EL (cell line): Measurements from ENCODE around the gene PNPLA3.

Experiments used
- DNase-seq: peaks from one replicate; pipeline ENCODE4 v3.0.0-alpha.2; 2016

The PNPLA3 gene, protein sequence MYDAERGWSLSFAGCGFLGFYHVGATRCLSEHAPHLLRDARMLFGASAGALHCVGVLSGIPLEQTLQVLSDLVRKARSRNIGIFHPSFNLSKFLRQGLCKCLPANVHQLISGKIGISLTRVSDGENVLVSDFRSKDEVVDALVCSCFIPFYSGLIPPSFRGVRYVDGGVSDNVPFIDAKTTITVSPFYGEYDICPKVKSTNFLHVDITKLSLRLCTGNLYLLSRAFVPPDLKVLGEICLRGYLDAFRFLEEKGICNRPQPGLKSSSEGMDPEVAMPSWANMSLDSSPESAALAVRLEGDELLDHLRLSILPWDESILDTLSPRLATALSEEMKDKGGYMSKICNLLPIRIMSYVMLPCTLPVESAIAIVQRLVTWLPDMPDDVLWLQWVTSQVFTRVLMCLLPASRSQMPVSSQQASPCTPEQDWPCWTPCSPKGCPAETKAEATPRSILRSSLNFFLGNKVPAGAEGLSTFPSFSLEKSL

DNA sequence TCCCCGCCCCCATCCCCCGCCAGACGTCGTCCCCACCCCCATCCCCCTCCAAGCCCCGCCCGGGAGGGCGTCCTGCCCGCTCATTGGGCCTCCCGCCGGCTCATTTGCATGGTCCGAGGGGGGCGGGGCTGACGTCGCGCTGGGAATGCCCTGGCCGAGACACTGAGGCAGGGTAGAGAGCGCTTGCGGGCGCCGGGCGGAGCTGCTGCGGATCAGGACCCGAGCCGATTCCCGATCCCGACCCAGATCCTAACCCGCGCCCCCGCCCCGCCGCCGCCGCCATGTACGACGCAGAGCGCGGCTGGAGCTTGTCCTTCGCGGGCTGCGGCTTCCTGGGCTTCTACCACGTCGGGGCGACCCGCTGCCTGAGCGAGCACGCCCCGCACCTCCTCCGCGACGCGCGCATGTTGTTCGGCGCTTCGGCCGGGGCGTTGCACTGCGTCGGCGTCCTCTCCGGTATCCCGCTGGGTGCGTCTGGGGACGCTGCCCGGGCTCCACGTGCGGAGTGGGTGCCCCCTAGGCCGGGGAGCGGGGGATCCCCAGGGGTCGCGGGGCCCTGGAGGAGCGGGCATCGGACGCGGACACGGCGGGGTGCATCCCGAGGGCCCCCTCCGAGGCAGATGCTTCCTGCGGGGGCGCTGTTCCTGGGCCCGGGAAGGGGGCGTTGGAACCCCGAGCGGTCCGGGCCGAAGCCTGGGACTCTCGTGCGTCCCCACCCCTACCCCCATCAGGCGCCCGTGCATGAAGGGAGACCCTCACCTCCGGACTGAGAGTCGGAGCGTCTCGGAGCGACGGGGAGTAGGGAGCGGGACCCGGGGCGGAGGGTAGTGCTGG lies at the start of gene PNPLA3:
TSS of gene PNPLA3 (plus strand) at position 175 of the 834 bp plus-strand sequence. CDS start at position 282, 107 bp downstream.
- DNase-seq, result peak; percentile 88

DNA sequence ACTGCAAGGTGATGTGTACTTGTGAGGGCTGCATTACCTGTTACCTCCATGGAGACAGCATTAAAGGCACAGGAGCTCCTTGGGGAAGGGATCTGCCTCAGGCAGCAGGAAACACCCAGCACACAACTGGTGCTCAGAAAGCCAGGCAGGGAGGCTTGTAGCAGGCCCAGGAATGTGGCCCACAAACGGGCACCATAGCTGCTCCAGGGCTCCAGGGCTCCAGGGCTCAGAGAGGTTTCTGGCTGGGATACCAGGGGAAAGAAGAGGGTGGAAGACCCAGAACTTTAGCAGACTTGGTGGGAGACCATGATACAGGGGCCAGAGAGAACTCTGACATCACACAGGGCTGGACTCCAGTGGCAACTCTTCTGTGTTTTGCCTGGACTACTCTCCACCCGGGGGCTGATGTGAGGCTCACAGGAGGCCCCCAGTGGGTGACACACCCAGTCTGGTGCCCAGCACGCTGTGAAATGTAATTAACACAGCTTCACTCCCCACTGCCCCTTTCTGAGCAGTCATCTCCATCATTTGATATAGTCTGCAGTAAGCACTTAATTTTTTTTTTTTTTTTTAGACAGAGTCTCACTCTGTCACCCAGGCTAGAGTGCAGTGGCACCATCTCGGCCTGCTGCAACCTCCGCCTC lies 46.6 kb upstream of the PNPLA3 start:
- no peak for DNase-seq

DNA sequence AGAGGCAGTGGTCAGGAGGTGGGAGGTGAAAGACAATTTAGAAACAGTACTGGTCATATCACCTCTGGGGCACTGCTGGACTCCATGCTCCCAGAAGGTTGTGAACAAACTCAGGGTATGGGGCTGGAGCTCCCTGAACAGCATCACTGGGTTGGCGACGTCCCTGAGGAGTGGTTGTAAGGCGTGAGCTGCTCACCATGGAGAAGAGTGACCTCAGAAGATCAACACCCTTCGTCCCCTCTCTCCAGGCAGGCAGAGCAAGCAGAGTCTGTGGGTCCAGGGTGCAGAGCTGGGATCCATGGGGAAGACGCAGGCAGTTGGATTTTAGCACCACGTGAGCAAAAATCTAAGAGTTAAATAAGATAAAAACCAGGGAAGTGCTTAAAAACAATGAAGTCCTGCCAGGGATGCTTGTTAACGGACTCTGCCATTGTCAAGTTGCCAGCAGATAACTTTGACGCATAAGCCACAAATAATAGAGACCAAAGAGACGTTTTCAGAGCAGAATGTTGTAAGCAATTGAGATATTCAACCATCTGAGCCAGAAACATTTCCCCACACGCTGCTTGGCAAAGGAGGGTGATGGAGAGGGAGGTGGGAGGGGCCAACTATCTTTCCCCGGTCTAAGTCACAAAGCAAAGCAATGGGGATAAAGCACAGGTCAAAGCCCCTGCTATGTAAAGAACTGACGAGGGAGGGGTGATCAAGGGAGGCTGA lies 45.4 kb upstream of the PNPLA3 start:
- no peak for DNase-seq

DNA sequence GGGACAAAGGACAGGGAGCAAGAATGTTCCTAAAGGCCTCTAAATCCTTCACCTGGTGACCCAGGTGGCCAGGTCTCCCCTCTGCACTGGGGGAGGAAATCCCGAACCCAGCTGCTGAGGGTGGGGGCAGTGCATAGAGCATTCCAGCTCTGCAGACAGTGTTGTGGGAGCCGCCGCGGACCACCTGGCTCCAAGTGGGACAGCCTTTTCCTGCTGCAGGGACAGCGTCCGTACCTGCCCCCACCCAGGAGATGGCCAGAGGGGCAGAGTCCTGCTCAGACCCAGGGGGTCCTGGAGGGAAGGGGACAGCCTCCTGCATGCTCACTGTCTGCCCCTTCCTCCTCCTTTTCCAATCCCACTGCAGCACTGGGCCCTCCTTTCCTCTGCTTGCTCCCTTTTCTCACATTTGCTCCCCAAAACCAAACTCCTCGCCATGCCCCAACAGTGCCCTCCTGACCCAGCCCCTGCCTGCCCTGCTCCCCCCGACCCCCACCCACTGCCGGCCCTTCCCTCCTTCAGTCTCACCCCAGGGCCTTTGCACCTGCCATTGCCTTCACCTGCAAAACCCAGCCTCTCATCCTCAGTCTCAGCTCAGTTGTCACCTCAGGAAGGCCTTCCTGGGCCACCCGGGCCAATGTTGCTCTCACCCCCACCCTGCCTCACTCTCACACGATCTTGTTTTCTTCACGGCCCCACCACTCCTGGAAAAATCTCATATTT lies 44.6 kb upstream of the PNPLA3 start:
- DNase-seq, result no peak

DNA sequence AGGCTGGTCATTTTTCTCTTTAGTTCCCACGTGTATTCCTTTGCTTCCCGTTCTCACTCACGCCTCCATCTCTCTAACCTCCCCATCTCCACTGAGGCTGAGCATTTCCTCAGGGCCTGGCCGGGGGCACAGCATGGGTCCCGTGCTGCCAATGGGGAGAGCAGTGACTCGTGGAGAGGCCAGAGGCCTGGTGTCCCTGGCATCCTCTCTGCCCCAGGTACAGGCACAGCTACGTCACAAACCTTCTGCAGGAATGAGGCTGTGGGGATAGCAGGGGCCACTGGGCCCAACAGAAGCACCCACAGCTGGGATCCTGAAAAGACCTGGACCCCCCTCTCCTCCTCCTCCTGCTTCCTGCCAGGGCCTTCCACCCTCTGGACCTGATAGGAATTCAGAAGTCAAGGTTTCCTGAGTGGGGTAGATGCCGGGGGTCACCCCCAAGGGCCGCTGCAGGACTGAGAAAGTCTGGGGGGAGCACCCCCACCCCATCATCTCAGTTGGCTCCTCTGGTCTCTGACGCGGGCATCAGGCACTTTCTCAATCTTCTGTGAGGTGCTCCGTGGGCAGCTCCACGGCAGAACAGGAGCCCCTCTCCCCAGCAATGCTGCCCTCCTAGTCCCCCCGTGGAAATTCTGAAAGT lies 43.6 kb upstream of the PNPLA3 start:
- no peak for DNase-seq

DNA sequence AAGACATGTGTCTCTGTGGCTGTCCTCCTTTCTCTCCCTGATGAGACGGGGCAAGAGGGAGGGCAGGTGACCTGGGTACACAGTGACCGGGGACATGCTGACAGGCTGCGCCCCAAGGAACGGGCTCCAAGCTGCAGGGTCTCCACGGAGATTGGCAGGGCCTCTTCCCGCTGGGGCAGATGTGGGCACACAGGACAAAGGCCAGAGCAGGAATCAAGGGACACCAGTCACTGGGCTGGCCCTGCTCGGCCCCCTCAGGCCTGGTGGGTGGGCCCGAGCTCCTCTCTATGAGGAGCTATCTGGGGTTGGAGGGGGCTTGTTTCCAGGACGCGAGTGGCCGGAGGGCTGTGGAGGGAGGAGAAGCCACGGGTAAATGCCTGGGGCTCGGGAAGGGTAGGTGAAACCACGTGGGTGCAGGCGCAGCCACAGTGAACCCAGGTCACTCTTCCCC lies 43.0 kb upstream of the PNPLA3 start:
- DNase-seq, result no peak

DNA sequence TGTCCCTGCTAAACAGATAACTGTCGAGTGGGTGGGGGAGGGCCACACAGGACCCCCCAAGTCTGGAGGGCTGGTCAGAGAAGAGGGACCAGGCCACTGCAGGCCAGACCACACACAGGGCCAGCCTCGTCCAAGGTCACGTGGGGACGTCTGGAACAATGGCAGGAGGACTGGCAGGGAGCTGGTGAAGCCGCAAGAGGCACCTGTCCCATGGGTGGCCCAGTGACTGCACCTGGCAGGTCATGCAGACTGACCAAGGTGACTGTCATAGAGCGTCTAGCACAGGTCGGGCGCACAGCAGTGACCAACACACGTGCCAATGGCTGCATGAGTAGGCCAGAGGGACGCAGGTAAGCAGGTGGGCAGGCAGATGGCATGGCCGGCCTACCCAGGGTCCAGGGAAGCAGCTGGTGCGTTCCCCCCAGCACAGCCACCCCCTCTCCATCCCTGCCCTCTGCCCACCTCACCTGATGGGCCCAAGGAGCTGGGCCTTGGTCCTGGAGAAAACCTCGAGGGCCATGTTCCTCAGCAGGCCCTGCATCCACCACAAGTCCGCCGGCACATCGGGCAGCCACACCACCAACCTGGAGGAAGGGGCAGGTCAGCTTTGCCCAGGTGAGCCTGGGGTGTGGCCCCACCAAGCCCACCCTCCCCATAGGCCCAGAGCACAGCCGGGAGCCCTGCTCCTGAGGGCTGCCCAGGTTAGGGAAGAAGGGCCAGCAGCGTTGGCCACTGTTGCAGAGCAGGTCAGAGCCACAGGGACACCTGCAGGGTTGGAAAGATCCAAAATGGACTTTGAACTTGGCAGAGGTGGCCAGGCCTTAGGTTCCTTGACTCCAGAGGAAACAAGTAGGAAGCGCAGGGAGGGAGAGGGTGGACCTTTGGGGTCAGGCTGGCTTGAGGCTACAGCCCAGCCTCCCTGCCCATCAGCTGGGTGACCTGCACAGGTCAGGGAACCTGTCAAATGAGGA lies 42.2 kb upstream of the PNPLA3 start:
- no peak for DNase-seq

DNA sequence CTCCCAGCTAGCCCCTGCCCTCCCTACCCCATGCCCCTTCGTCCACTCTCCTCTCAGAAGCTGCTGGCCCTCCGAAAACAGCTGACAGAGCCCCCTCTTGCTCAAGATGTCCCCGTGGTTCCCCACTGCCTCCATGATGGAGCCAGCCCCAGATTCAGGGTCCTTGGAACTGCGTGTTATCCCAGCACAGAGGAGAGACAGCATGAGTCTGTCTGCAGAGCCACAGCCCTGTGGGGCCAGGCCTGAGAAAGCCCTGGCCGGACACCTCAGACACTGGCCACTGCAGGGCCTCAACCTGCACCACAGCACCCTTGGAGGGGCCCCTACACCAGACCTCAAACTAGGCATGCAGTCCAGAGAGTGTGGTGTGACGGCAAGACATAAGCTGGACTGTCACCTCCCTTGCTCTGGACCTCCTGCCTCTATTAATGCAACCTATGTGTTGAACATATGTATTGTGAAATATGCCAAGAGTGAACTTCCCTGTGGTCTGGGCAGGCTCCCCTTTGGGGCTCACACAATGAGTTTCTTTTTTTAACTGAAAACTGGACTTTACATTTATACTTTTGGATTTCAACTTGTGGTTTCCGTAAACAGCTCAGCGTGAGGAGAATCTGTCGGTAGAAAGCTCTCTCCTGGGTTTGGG lies 41.4 kb upstream of the PNPLA3 start:
- DNase-seq, result no peak

DNA sequence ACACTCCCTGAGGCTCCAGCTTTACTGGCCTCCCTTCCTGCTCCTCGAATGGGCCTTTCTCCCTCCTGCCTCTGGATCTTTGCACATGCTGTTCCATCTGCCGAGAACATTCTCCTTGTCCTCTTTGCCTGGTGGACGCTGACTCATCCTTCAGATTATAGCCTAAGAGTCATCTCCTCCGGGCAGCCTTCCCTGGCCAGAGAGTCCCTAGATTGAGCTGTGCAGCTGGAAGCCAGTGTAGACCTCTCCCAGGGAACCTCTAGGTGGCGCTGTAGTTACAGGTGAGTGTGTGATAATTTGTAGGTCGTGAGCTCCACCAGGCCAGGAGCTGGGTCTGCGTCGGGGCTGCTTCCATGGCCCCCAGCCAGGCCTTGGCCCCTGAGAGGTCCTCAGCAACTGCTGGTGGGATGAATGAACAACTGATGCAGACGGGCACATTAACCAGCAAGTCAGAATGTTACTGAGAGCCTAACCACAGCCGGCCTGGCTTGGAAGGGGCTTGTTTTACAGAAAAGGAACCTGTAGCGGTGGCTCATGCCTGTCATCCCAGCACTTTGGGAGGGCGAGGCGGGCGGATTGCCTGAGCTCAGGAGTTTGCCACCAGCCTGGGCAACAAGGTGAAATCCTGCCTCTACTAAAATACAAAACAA lies 40.5 kb upstream of the PNPLA3 start:
- peak; percentile 86 for DNase-seq

DNA sequence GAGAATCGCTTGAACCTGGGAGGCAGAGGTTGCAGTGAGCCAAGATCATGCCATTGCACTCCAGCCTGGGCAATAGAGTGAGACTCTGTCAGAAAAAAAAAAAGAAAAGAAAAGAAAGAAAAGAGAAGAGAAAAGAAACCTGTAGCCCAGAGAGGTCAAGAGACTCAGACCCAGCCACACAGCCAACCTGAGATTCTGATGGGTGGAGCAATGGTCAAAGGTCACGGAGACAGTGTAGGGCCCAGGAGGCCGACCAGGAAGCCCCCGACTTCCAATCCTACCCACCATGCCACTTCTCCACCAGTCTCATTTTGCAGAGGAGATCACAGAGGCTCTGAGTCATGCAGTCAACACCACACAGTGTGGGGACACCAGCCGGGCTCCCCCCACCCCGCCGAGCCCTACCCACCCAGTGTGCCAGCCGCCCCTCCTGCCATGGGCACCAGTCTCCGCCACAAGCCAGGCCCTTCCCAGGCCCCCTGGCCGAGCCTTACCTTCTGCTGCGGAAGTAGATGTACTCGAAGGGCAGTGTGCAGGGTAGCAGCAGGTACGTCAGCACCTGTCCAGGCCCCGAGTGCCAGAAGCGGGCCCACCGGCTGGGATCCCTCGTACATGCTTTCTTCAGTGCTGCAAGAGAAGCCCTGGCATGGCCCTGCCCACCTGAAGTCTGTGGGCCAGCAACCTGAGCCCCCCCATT lies 39.7 kb upstream of the PNPLA3 start:
- DNase-seq, result no peak

DNA sequence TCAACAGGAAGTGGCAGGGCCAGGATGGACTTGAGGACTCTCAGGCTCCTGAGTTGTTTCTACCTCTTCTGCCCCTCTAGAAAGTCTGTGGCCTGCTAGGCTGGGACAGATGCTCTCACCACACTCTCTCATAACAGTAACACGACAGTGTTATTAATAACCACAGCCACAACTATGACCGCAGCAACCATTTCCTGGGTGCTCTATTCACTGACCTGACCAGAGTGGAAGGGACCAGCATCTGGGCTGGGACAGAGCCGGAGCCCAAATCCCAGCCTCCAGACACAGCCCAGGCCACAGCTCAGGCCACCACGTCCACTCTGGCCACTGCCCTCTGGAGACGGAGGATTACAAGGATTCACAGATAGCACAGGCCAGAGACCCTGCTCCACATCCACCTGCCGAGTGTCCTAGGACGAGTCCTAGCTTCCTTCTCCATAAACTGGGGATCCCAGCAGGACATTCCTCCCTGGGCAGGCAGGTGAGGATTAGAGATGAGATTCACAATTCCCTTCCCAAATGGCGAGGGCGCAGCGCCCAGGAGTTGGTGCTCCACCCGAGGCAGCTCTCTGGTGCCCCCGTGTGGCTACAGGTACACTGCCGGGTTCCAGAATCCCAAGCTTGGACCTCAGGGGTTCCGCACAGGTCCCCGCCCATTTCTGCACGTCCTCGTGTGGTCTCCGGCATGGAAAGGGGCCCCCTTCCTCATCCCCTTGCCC lies 38.8 kb upstream of the PNPLA3 start:
- DNase-seq, result peak; percentile 61

DNA sequence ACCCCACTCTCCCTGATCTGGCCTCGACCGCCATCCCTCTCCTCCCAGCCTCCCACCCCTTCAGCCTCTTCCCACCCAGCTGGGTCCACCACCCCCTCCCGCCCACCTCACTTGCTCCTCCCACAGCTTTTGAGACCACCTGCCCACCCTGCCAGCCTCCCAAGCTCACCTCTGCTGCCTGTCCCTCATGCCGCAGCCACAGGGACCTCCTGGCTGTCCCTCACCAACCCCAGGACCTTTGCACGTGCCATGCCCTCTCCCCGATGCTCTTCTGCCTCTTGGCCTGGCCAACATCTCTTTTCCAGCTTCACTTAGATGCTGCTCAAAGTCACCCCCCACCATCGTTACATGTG lies 38.3 kb upstream of the PNPLA3 start:
- no peak for DNase-seq

DNA sequence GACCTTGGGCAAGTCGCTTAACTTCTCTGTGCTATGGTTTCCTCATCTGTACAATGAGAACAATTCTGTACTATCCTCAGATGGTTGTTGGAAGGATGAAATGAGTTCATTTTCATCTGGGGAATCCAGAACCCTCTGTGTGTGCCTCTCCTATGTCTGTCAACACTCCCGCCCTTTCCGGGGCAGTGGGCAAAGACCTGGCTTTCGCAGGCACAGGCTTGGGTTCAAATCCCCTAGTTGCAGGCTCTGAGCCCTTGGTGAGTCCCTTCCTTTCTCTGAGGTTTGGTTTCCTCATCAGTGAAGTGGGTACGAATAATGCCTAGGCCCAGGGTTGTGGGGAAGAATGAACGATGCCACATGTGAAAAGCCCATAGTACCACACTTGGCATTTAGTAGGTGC lies 37.8 kb upstream of the PNPLA3 start:
- no peak for DNase-seq

DNA sequence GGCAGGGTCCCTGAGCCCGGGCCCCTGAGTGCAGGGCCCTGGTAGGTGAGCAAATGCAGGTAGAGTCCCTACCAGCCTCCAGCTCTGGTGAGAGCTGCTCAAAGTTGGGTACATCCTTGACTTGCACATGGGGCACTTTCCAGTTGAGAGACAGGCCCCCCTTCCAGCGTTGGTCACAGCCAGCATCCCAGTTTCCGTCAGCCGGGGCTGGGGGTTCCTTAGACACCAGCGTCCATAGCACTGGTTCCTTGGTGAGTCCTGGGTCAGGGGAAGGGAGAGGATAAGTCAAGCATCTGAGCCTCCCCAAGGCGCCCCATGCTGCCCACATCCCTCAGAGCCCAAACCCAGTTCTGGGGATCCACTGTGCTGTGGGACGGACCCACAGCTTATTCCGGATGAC lies 37.4 kb upstream of the PNPLA3 start:
- DNase-seq, result no peak

DNA sequence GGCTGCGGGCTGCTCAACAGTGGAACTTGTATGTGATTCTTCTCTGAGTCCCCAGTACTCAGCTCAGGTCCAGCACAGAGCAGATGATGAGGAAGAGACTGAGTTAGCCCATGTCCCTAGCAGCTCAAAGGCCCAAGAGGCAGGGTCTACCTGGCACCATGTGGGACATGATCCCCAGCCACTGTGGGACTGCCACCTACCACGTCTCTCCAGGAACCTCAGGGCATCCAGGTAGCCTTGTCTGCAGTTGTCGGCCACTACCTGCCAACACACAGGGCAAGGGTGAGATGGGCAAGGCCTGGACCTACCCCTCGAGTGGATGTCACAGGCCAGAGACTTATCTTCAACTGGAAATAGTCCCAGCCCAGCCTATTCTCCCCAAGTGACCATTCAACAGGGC lies 36.2 kb upstream of the PNPLA3 start:
- DNase-seq, result no peak

DNA sequence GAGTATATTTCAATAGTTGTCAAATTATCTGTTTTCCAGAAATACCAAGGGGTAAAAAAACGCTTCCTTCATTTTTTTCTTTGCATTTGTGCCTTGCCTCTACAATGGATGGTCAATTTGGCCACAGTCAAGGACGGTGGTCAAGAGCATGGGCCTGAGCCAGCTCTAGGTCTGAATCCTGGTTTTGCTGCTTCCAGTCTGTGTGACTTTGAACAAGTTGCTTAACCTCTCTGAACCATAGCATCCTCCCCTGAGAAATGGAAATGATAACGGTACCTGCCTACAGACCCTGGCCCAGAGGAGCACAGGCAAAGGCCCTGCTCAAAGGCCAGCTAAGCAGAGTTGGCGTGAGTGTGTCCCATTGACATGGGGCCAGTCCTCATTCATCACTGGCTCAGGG lies 34.9 kb upstream of the PNPLA3 start:
- DNase-seq, result no peak

DNA sequence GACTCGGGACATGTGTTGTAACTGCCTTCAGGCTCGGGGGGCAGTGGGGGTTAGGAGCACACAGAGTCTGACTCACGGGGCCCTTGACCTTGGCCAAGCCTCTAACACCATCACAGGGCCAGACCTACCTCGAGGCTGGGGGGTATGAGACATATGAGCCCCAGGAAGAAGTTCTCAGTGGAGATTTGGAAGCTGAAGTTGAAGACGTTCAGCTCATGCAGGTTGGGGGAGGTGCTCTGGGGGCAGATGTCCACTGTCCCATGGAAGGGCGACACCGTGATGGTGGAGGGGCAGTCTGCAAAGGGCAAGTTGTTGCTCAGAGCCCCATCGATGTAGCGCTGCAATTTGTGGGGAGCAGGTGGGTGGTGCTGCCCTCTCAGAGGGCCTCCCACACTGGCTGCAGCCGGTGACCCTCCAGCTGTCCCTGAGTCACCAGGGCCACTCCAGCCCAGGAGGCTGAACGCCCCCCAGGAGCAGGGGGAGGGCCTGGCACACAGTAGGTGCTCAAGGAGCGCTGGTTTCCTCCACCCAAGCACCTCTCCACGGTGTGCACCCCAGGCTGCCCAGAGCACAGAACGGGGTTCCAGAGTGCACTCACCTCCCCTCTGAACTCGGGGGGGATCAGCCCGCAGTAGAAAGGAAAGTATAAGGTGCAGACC lies 34.3 kb upstream of the PNPLA3 start:
- no peak for DNase-seq
